Peyer's patch (tissue), 4 donors: ENCODE results near the gene XIRP2. TPM values are rescaled to one million over a fixed set of nuclear protein-coding genes. Genes with fewer than 3 reads are reported as not detected.
"Not testable (repeated sequence)": the region's sequence is repeated elsewhere in the genome, so short reads cannot be mapped to it uniquely, and the experiment has no call there.

ENCODE experiments used
- DNase-seq, 3 donors: peaks; one replicate each; pipeline ENCODE4 v3.0.0-alpha.2; 2017 to 2019
- H3K27ac ChIP-seq, 4 donors: fragments of 200-600 bp; sonication (generic); one replicate each; pipeline ENCODE4 v1.5.1; 2016 to 2019
- H3K27me3 ChIP-seq, 2 donors: fragments of 200-600 bp; sonication (generic); one replicate each; pipeline ENCODE4 v1.5.1; 2019
- H3K36me3 ChIP-seq, 3 donors: fragments of 200-600 bp; sonication (generic); one replicate each; pipeline ENCODE4 v1.5.1; 2016 to 2019
- H3K4me1 ChIP-seq, 4 donors: fragments of 200-600 bp; sonication (generic); one replicate each; pipeline ENCODE4 v1.5.1; 2016 to 2019
- H3K4me3 ChIP-seq, 4 donors: fragments of 200-600 bp; sonication (generic); 1 replicate in 3 of 4; 2 replicates in 1 of 4; pipeline ENCODE4 v1.5.1; 2016 to 2019; ENCODE audit warnings: mild to moderate bottlenecking in 1 of 4
- H3K9me3 ChIP-seq, 4 donors: fragments of 200-600 bp; sonication (generic); one replicate each; pipeline ENCODE4 v1.5.1; 2016 to 2019; ENCODE audit warnings: mild to moderate bottlenecking in 1 of 4
- CTCF ChIP-seq, 6 experiments: fragments of 450-650 bp in 4 of 6; fragments of 200-600 bp in 2 of 6; sonication (generic) in 1 of 6; IDR thresholded peaks; one replicate each; pipeline ENCODE4 v1.5.1; 2017 to 2019; ENCODE audit warnings: antibody characterized with exemption in 6 of 6, mild to moderate bottlenecking in 3 of 6, moderate library complexity in 1 of 6
- POLR2A ChIP-seq, 2 donors: fragments of 450-650 bp; IDR thresholded peaks; one replicate each; pipeline ENCODE4 v1.5.1; 2017; ENCODE audit warnings: antibody characterized with exemption in 2 of 2, mild to moderate bottlenecking in 2 of 2, moderate library complexity in 2 of 2
- total RNA-seq, 4 donors: library from RNA; depleted of rRNA; stranded (reverse); fragments of >200 nt; gene quantifications; one replicate each; pipeline ENCODE4 v1.1.0, GENCODE V29; 2016

Gene XIRP2
- total RNA-seq, 4 donors from 2014 or later, result not detected

GRCh38 chr2:167264380-167264779, 376.1 kb downstream of the XIRP2 start:
- TF ChIP-seq CTCF (IDR thresholded peaks at IDR 0.05) (peak in 3 of 6 experiments; percentile 38 to 53 (median 42)), POLR2A (IDR thresholded peaks at IDR 0.05) (no peak)
- Histone ChIP-seq H3K9me3 (no peaks in the 10 kb centered on the region), H3K4me1 (no peaks in the 10 kb centered on the region), H3K36me3 (no peaks in the 10 kb centered on the region), H3K4me3 (no peak overlapping the region), H3K27ac (no peak overlapping the region), H3K27me3 (no peaks in the 10 kb centered on the region)
- DNase-seq, result peak in 1 of 3 donors; percentile 45

- no peak for DNase-seq
- Histone ChIP-seq H3K9me3 (no peaks in the 10 kb centered on the region), H3K4me3 (no peak overlapping the region), H3K4me1 (no peaks in the 10 kb centered on the region), H3K27me3 (no peaks in the 10 kb centered on the region), H3K27ac (no peak overlapping the region), H3K36me3 (no peaks in the 10 kb centered on the region)
- TF ChIP-seq CTCF (IDR thresholded peaks at IDR 0.05) (no peak), POLR2A (IDR thresholded peaks at IDR 0.05) (no peak)
Measured at GRCh38 chr2:167265004-167265403, 376.7 kb downstream of the XIRP2 start.

- H3K4me3 ChIP-seq, result no peak overlapping the region
- H3K27ac ChIP-seq, result no peak overlapping the region
- no peaks in the 10 kb centered on the region for H3K27me3 ChIP-seq
- H3K9me3 ChIP-seq, result no peaks in the 10 kb centered on the region
- no peaks in the 10 kb centered on the region for H3K36me3 ChIP-seq
- no peaks in the 10 kb centered on the region for H3K4me1 ChIP-seq
- TF ChIP-seq POLR2A (IDR thresholded peaks at IDR 0.05), result no peak
- no peak for TF ChIP-seq CTCF (IDR thresholded peaks at IDR 0.05)
- no peak for DNase-seq
Measured at GRCh38 chr2:167265722-167266121, 377.4 kb downstream of the XIRP2 start.

GRCh38 chr2:167268245-167268644, 380.0 kb downstream of the XIRP2 start:
- H3K4me1 ChIP-seq, H3K27ac ChIP-seq, H3K27me3 ChIP-seq, H3K36me3 ChIP-seq, H3K9me3 ChIP-seq, DNase-seq, H3K4me3 ChIP-seq: not testable (repeated sequence)

- Histone ChIP-seq H3K36me3 (no peaks in the 10 kb centered on the region), H3K27me3 (no peaks in the 10 kb centered on the region), H3K27ac (no peak overlapping the region), H3K4me3 (no peak overlapping the region), H3K4me1 (no peaks in the 10 kb centered on the region), H3K9me3 (no peaks in the 10 kb centered on the region)
- TF ChIP-seq POLR2A (IDR thresholded peaks at IDR 0.05) (no peak), CTCF (IDR thresholded peaks at IDR 0.05) (no peak)
- DNase-seq, result no peak
Measured at GRCh38 chr2:167271932-167272331, 383.7 kb downstream of the XIRP2 start.

- no peak overlapping the region for H3K4me3 ChIP-seq
- no peaks in the 10 kb centered on the region for H3K27me3 ChIP-seq
- no peak for DNase-seq
- no peak for TF ChIP-seq CTCF (IDR thresholded peaks at IDR 0.05)
- TF ChIP-seq POLR2A (IDR thresholded peaks at IDR 0.05), result no peak
- no peaks in the 10 kb centered on the region for H3K4me1 ChIP-seq
- H3K27ac ChIP-seq, result no peak overlapping the region
- no peaks in the 10 kb centered on the region for H3K36me3 ChIP-seq
- no peaks in the 10 kb centered on the region for H3K9me3 ChIP-seq
Measured at GRCh38 chr2:167275046-167275445, 386.8 kb downstream of the XIRP2 start.
